Left cardiac atrium (tissue), 4 donors: ENCODE data around the gene ALG9. TPM values are rescaled to one million over a fixed set of nuclear protein-coding genes. Genes with fewer than 3 reads are reported as not detected.
A peak's percentile ranks its signal among the peaks of the same experiment; 100 is the strongest.
"Not testable (repeated sequence)": the region's sequence is repeated elsewhere in the genome, so short reads cannot be mapped to it uniquely, and the experiment has no call there.

Experiments used
- ATAC-seq, 2 donors: fragments of 200-7000 bp; cut with Tn5 transposase; one replicate each; pipeline ENCODE4 v1.9.1; 2020; ENCODE audit warnings: mild to moderate bottlenecking in 2 of 2, moderate library complexity in 2 of 2
- DNase-seq: peaks from one replicate; pipeline ENCODE4 v3.0.0-alpha.2; 2020
- intact Hi-C, 2 donors: fragments of 100-400 bp; cut with DNase I; formaldehyde crosslinking; loops; one replicate each; pipeline versions ENCODE4 v1.14.1 to v1.15.1; 2022 to 2023
- total RNA-seq, 2 donors: library from RNA; stranded (reverse); fragmentation: NEBNext Ultra II Directional; extraction: Animal tissue kit (Norgen Biotek cat#: 25700); gene quantifications; one replicate each; pipeline ENCODE4 v1.2.1, GENCODE V29; 2021
- donor health status: DM: no; HTN: yes; CAD: no.
- donor health status: DM: no; HTN: yes; CAD: no; lungs with severe emphysema.
- donor health status: DM: yes; HTN: yes; CAD: no.
- donor health status: Dilated cardiomyopathy.

Gene ALG9
- total RNA-seq, 2 donors from 2014 or later: 31.5 to 116 TPM

- intact Hi-C loops: no loop called here
Measured at GRCh38 chr11:111886032-111886431, 14.7 kb upstream of the ALG9 start.

GRCh38 chr11:111885053-111885452, 13.7 kb upstream of the ALG9 start:
- DNase-seq, intact Hi-C loops, ATAC-seq: not testable (repeated sequence)

More at GRCh38 chr11:111886032-111886431, 14.7 kb upstream of the ALG9 start:
- ATAC-seq (no peak), DNase-seq (no peak)

- no peak for ATAC-seq
- intact Hi-C loops: no loop called here
- no peak for DNase-seq
Measured at GRCh38 chr11:111882202-111882601, 10.8 kb upstream of the ALG9 start.

- ATAC-seq (peak; percentile 2 to 6), DNase-seq (no peak)
- intact Hi-C loops: loop anchor here (2.0 to 10.0 kb wide), 4 partner anchors 53 to 103 kb away; partner anchors contain the start of gene DIXDC1 (in 1 of the 2)
Measured at GRCh38 chr11:111879637-111879960, 8.2 kb upstream of the ALG9 start.

GRCh38 chr11:111878849-111879636, 7.7 kb upstream of the ALG9 start, which contains the start of the genes CFAP68 and FDXACB1:
CFAP68 (plus strand) TSS chr11:111879541; CDS start chr11:111879561, 20 bp downstream.
FDXACB1 (minus strand) TSS chr11:111879165; CDS start chr11:111879132, 33 bp downstream.
- peak; percentile 97 for DNase-seq
- intact Hi-C loops: loop anchor here (2.0 to 10.0 kb wide), 4 partner anchors 53 to 104 kb away; partner anchors contain the start of gene DIXDC1 (in 1 of the 2)
- peak; percentile 96 to 97 for ATAC-seq

GRCh38 chr11:111878385-111878848, 7.0 kb upstream of the ALG9 start:
- intact Hi-C loops: loop anchor here (2.0 to 10.0 kb wide), 4 partner anchors 54 to 104 kb away; partner anchors contain the start of gene DIXDC1 (in 1 of the 2)
- ATAC-seq (peak in 1 of 2 donors; percentile 0), DNase-seq (no peak)

- intact Hi-C loops: loop anchor here in 1 of 2 donors (10.0 kb wide), 2 partner anchors 63 to 103 kb away; partner anchors contain the start of gene DIXDC1
- ATAC-seq (peak in 1 of 2 donors; percentile 13), DNase-seq (no peak)
Measured at GRCh38 chr11:111871693-111872161, 346 bp upstream of the ALG9 start.

GRCh38 chr11:111870522-111870885, 877 bp downstream of the ALG9 start:
- no peak for ATAC-seq
- intact Hi-C loops: loop anchor here in 1 of 2 donors (10.0 kb wide), 2 partner anchors 64 to 104 kb away; partner anchors contain the start of gene DIXDC1

GRCh38 chr11:111870113-111870512, 1.3 kb downstream of the ALG9 start:
- intact Hi-C loops: loop anchor here in 1 of 2 donors (10.0 kb wide), 2 partner anchors 65 to 105 kb away; partner anchors contain the start of gene DIXDC1
- no peak for ATAC-seq
- no peak for DNase-seq

More at GRCh38 chr11:111870522-111870885, 877 bp downstream of the ALG9 start:
- no peak for DNase-seq

GRCh38 chr11:111860257-111860656, 11.1 kb downstream of the ALG9 start:
- ATAC-seq (no peak), DNase-seq (no peak)
- intact Hi-C loops: no loop called here

GRCh38 chr11:111855506-111855905, 15.9 kb downstream of the ALG9 start:
- intact Hi-C loops: no loop called here
- ATAC-seq (no peak), DNase-seq (no peak)

- no peak for ATAC-seq
- no peak for DNase-seq
- intact Hi-C loops: no loop called here
Measured at GRCh38 chr11:111852103-111852502, 19.3 kb downstream of the ALG9 start.

- no peak for DNase-seq
- intact Hi-C loops: no loop called here
- no peak for ATAC-seq
Measured at GRCh38 chr11:111851636-111852035, 19.7 kb downstream of the ALG9 start.

GRCh38 chr11:111851067-111851466, 20.3 kb downstream of the ALG9 start:
- no peak for ATAC-seq

GRCh38 chr11:111849631-111850030, 21.8 kb downstream of the ALG9 start:
- DNase-seq: no peak
- intact Hi-C loops: loop anchor here (10.0 kb wide), 2 partner anchors 255 to 395 kb away; no protein-coding TSS in a partner anchor
- no peak for ATAC-seq

More at GRCh38 chr11:111851067-111851466, 20.3 kb downstream of the ALG9 start:
- intact Hi-C loops: no loop called here
- no peak for DNase-seq

GRCh38 chr11:111846636-111847035, 24.7 kb downstream of the ALG9 start:
- ATAC-seq (peak; percentile 62 to 94), DNase-seq (no peak)
- intact Hi-C loops: loop anchor here (10.0 kb wide), 2 partner anchors 252 to 392 kb away; no protein-coding TSS in a partner anchor

- intact Hi-C loops: loop anchor here (10.0 kb wide), 2 partner anchors 251 to 391 kb away; no protein-coding TSS in a partner anchor
- ATAC-seq: peak in 1 of 2 donors; percentile 61
Measured at GRCh38 chr11:111846063-111846462, 25.3 kb downstream of the ALG9 start.

GRCh38 chr11:111845276-111846028, 25.9 kb downstream of the ALG9 start:
- DNase-seq (no peak), ATAC-seq (no peak)
- intact Hi-C loops: loop anchor here (10.0 kb wide), 2 partner anchors 251 to 391 kb away; no protein-coding TSS in a partner anchor

More at GRCh38 chr11:111846063-111846462, 25.3 kb downstream of the ALG9 start:
- no peak for DNase-seq

GRCh38 chr11:111843661-111844060, 27.7 kb downstream of the ALG9 start:
- intact Hi-C loops: loop anchor here (2.0 to 10.0 kb wide), 6 partner anchors 66 to 389 kb away; partner anchors contain the start of gene SIK2 (in 1 of the 2)
- DNase-seq (no peak), ATAC-seq (no peak)
